Activated B cell treated with CpG ODN at 0.5 μM for 24 hours (primary cell): Measurements from ENCODE around the gene LYPD8. TPM values are rescaled to one million over a fixed set of nuclear protein-coding genes. Genes with fewer than 3 reads are reported as not detected.

Source experiments
- ATAC-seq: fragments of 200-7000 bp; cut with Tn5 transposase; one replicate; pipeline ENCODE4 v1.10.0; 2021; ENCODE audit warnings: low read depth, mild to moderate bottlenecking, moderate library complexity
- CTCF ChIA-PET: fragments of 350-600 bp; sonication (Branson Sonifier 250); formaldehyde crosslinking; loops from one replicate; lab custom pipeline; 2021; ENCODE audit warnings: antibody characterized with exemption; lab: Charles Lee
- POLR2A ChIA-PET: fragments of 350-600 bp; sonication (Branson Sonifier 250); formaldehyde crosslinking; loops from one replicate; lab custom pipeline; 2021; ENCODE audit warnings: antibody characterized with exemption; lab: Charles Lee
- DNase-seq: peaks from one replicate; pipeline ENCODE4 v3.0.0; 2022
- H3K27ac Mint-ChIP-seq: one replicate; pipeline ENCODE4 v1.8.0; 2020; ENCODE audit warnings: mixed read lengths
- H3K27me3 Mint-ChIP-seq: one replicate; pipeline ENCODE4 v1.8.0; 2021; ENCODE audit warnings: mixed read lengths
- H3K36me3 Mint-ChIP-seq: one replicate; pipeline ENCODE4 v1.8.0; 2021; ENCODE audit warnings: low read depth, mixed read lengths
- H3K4me1 Mint-ChIP-seq: one replicate; pipeline ENCODE4 v1.8.0; 2021; ENCODE audit warnings: mixed read lengths
- H3K4me3 Mint-ChIP-seq: one replicate; pipeline ENCODE4 v1.8.0; 2020; ENCODE audit warnings: mild to moderate bottlenecking, mixed read lengths
- H3K9me3 Mint-ChIP-seq: one replicate; pipeline ENCODE4 v1.8.0; 2020; ENCODE audit warnings: mixed read lengths
- CTCF ChIP-seq: fragments of 200-600 bp; IDR thresholded peaks from one replicate; pipeline ENCODE4 v1.8.0; 2022; ENCODE audit warnings: antibody characterized with exemption, mild to moderate bottlenecking
- intact Hi-C: fragments of 100-400 bp; cut with micrococcal nuclease; formaldehyde crosslinking; loops from one replicate; pipeline ENCODE4 v1.15.1; 2024
- total RNA-seq: library from RNA; stranded (reverse); gene quantifications from 2 replicates; pipeline ENCODE4 v1.2.3, GENCODE V29; 2022

Gene LYPD8
- total RNA-seq, 1 donor from 2014 or later = not detected

- Mint-ChIP-seq H3K27ac (no peak overlapping the region), H3K27me3 (no peaks in the 10 kb centered on the region), H3K4me1 (no peaks in the 10 kb centered on the region), H3K9me3 (peaks cover 7% of the 10 kb centered on the region), H3K4me3 (no peak overlapping the region), H3K36me3 (no peaks in the 10 kb centered on the region)
- ATAC-seq = no peak
- no peak for TF ChIP-seq CTCF
- ChIA-PET CTCF (no interaction called here), POLR2A (no interaction called here)
- intact Hi-C loops = no loop called here
- DNase-seq = no peak
These were observed 18.1 kb downstream of the LYPD8 start for GRCh38 chr1:248737457-248737856.

- ChIA-PET CTCF (no interaction called here), POLR2A (no interaction called here)
- Mint-ChIP-seq H3K27me3 (no peaks in the 10 kb centered on the region), H3K4me1 (no peaks in the 10 kb centered on the region), H3K9me3 (peaks cover 7% of the 10 kb centered on the region), H3K4me3 (no peak overlapping the region), H3K36me3 (no peaks in the 10 kb centered on the region), H3K27ac (no peak overlapping the region)
- ATAC-seq = no peak
- intact Hi-C loops = no loop called here
- DNase-seq = no peak
- TF ChIP-seq CTCF = no peak
These were observed 18.6 kb downstream of the LYPD8 start for GRCh38 chr1:248736977-248737376.

- DNase-seq (no peak), ATAC-seq (no peak)
- Mint-ChIP-seq H3K27me3 (no peaks in the 10 kb centered on the region), H3K4me1 (no peaks in the 10 kb centered on the region), H3K4me3 (no peak overlapping the region), H3K27ac (no peak overlapping the region), H3K9me3 (peaks cover 5% of the 10 kb centered on the region), H3K36me3 (no peaks in the 10 kb centered on the region)
- ChIA-PET POLR2A (no interaction called here), CTCF (no interaction called here)
- intact Hi-C loops = no loop called here
- no peak for TF ChIP-seq CTCF
These were observed 22.0 kb downstream of the LYPD8 start for GRCh38 chr1:248733566-248733965.

GRCh38 chr1:248730507-248731335 is 24.8 kb downstream of the LYPD8 start:
- Mint-ChIP-seq H3K27me3 (no peaks in the 10 kb centered on the region), H3K27ac (no peak overlapping the region), H3K36me3 (no peaks in the 10 kb centered on the region), H3K9me3 (peaks cover 5% of the 10 kb centered on the region), H3K4me3 (no peak overlapping the region), H3K4me1 (no peaks in the 10 kb centered on the region)
- intact Hi-C loops = no loop called here
- CTCF ChIA-PET = no interaction called here
- no peak for TF ChIP-seq CTCF
- DNase-seq (no peak), ATAC-seq (no peak)
- POLR2A ChIA-PET = no interaction called here

- intact Hi-C loops = no loop called here
- Mint-ChIP-seq H3K36me3 (peaks cover 4% of the 10 kb centered on the region), H3K4me3 (no peak overlapping the region), H3K27ac (no peak overlapping the region), H3K9me3 (peaks cover 15% of the 10 kb centered on the region), H3K27me3 (peaks cover 3% of the 10 kb centered on the region), H3K4me1 (no peaks in the 10 kb centered on the region)
- DNase-seq (no peak), ATAC-seq (no peak)
- CTCF ChIA-PET = interaction anchor here (0.8 kb wide), 1 partner anchor 16 kb away, joined by 4 read pairs; no protein-coding TSS in a partner anchor
- TF ChIP-seq CTCF = no peak
- POLR2A ChIA-PET = no interaction called here
These were observed 41.3 kb downstream of the LYPD8 start for GRCh38 chr1:248714248-248714647.
